Activated T-cell treated with anti-CD3 and anti-CD28 coated beads, Interleukin-2, amount 50 U/mL, for 72 hours (primary cell): ENCODE data around the gene CNPY1. TPM values are rescaled to one million over a fixed set of nuclear protein-coding genes. Genes with fewer than 3 reads are reported as not detected.
A peak's percentile ranks its signal among the peaks of the same experiment; 100 is the strongest.

Experiments
- ATAC-seq, 2 donors: fragments of 150-1000 bp; cut with Tn5 transposase; replicated peaks in 1 of 2; 2 replicates each; pipeline ENCODE4 v1.10.0; 2021; ENCODE audit warnings: moderate library complexity in 2 of 2, mild to moderate bottlenecking in 1 of 2
- DNase-seq, 2 donors: peaks; one replicate each; pipeline ENCODE4 v3.0.0; 2021 to 2022; ENCODE audit warnings: mixed read lengths in 1 of 2
- H3K27ac Mint-ChIP-seq: one replicate; pipeline ENCODE4 v1.8.0; 2022; ENCODE audit warnings: mild to moderate bottlenecking, moderate library complexity, mixed read lengths
- H3K27me3 Mint-ChIP-seq: one replicate; pipeline ENCODE4 v1.8.0; 2022; ENCODE audit warnings: low read depth, mixed read lengths
- H3K36me3 Mint-ChIP-seq, 2 donors: one replicate each; pipeline ENCODE4 v1.8.0; 2022; ENCODE audit warnings: mixed read lengths in 2 of 2, mild to moderate bottlenecking in 1 of 2; ENCODE audit not compliant: insufficient read depth in 2 of 2
- H3K4me1 Mint-ChIP-seq: one replicate; pipeline ENCODE4 v1.8.0; 2022; ENCODE audit warnings: low read depth, mixed read lengths
- H3K4me3 Mint-ChIP-seq, 2 donors: one replicate each; pipeline ENCODE4 v1.8.0; 2022; ENCODE audit warnings: mild to moderate bottlenecking in 2 of 2, mixed read lengths in 2 of 2, moderate library complexity in 2 of 2
- H3K9me3 Mint-ChIP-seq, 2 donors: one replicate each; pipeline ENCODE4 v1.8.0; 2022; ENCODE audit warnings: mixed read lengths in 2 of 2
- total RNA-seq, 2 donors: library from RNA; stranded (reverse); gene quantifications; one replicate each; pipeline ENCODE4 v1.2.3, GENCODE V29; 2022

Gene CNPY1
- total RNA-seq, 2 donors from 2014 or later = not detected

DNA sequence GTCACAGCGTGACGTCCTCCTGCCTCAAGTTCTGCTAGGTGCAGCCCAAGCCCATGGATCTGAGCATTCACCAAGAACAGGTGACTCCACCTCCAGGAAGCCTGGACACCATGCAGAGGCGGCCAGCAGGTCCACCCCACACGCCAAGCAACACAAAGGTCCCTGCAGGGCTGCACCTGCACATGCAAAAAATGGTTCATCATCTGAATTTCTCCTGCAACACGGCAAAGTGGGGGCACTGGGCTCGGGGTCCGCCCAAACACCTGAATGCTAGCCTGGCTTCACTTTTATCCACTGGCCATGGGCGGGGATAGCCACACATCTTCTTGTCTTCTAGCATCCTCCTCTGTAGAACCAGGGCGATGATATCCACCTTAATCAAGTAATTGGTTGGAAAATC is 28.9 kb downstream of the CNPY1 start:
- no peaks in the 10 kb centered on the region for H3K9me3 Mint-ChIP-seq
- no peak overlapping the region for H3K4me3 Mint-ChIP-seq
- no peaks in the 10 kb centered on the region for H3K36me3 Mint-ChIP-seq
- H3K4me1 Mint-ChIP-seq = no peaks in the 10 kb centered on the region
- peaks cover 56% of the 10 kb centered on the region for H3K27me3 Mint-ChIP-seq
- ATAC-seq (no peak), DNase-seq (no peak)
- no peak overlapping the region for H3K27ac Mint-ChIP-seq

GRCh38 chr7:155516466-155516865 is 29.9 kb downstream of the CNPY1 start:
- Mint-ChIP-seq H3K4me1 (no peaks in the 10 kb centered on the region), H3K27ac (no peak overlapping the region), H3K27me3 (peaks cover 66% of the 10 kb centered on the region), H3K36me3 (no peaks in the 10 kb centered on the region), H3K9me3 (no peaks in the 10 kb centered on the region), H3K4me3 (no peak overlapping the region)
- ATAC-seq (no peak), DNase-seq (no peak)

DNA sequence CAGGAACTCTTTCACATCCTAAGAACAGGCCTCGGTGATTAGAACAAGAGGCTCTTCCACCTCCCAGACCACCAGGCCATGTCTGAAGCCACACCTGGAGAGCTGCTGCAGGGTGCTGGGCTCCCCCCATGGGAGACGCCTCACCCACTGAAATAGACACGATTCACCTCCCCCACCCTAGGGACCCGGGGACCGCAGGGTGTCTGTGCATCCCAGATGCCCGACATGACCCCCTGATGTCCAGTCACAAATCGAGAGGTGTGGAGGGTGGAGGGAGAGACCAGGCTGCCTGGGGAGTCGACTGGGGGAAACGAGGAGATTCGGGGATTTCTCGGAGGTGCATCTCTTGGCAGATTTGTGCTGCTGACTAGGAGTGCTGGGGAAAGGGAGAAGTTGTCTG is 31.0 kb downstream of the CNPY1 start:
- ATAC-seq (no peak), DNase-seq (no peak)
- peaks cover 0 to 2% of the 10 kb centered on the region in 2 donors for H3K36me3 Mint-ChIP-seq
- H3K27me3 Mint-ChIP-seq = peaks cover 71% of the 10 kb centered on the region
- H3K4me1 Mint-ChIP-seq = peaks cover 2% of the 10 kb centered on the region
- H3K4me3 Mint-ChIP-seq = no peak overlapping the region
- no peaks in the 10 kb centered on the region for H3K9me3 Mint-ChIP-seq
- no peak overlapping the region for H3K27ac Mint-ChIP-seq

GRCh38 chr7:155514296-155514695 is 32.1 kb downstream of the CNPY1 start:
- ATAC-seq (no peak), DNase-seq (no peak)
- Mint-ChIP-seq H3K4me1 (peaks cover 9% of the 10 kb centered on the region), H3K9me3 (no peaks in the 10 kb centered on the region), H3K27me3 (peaks cover 75% of the 10 kb centered on the region), H3K4me3 (no peak overlapping the region), H3K27ac (no peak overlapping the region), H3K36me3 (peaks cover 0 to 3% of the 10 kb centered on the region in 2 donors)

DNA sequence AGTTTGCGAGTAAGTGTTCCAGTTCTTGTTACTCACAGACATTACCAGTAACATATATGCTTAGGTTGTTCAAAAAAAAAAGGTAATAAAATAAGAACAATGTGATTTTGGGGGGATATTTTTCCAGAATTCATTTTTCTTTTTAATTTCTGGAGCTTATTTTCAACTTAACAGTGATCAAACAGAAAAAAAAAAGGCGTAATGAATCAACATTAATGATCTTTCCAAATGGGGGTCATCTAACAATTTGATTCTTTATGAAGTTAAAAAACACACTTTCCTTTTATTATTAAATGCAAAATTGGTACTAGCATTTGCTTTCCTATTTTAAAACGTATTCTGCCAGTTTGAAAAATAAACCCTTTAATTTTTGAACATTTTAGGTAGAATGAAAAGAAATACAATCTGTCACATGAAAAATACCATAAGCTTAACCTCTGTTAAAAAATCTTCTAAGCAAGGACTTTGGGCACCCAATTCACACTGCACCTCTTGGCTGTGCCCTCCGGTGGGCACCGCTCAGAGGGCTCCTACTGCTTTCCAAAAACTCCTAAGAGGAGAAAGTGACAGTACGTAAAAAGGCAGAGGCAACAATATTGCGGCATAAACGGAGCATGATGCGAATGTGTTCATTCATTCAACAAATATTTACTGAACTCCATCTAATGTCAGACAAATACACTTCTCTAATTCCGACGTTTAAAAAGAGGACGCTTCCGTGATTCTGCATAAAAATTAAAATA is 32.6 kb downstream of the CNPY1 start:
- DNase-seq = no peak
- Mint-ChIP-seq H3K27me3 (peaks cover 81% of the 10 kb centered on the region), H3K4me3 (no peak overlapping the region), H3K27ac (no peak overlapping the region), H3K4me1 (peaks cover 13% of the 10 kb centered on the region), H3K9me3 (no peaks in the 10 kb centered on the region), H3K36me3 (peaks cover 0 to 4% of the 10 kb centered on the region in 2 donors)
- ATAC-seq = no peak

- H3K27me3 Mint-ChIP-seq = peaks cover 86% of the 10 kb centered on the region
- no peak for ATAC-seq
- no peak overlapping the region for H3K4me3 Mint-ChIP-seq
- peaks cover 18% of the 10 kb centered on the region for H3K4me1 Mint-ChIP-seq
- DNase-seq = no peak
- no peaks in the 10 kb centered on the region for H3K9me3 Mint-ChIP-seq
- H3K36me3 Mint-ChIP-seq = peaks cover 0 to 4% of the 10 kb centered on the region in 2 donors
- no peak overlapping the region for H3K27ac Mint-ChIP-seq
Observed at GRCh38 chr7:155512246-155512887, 34.0 kb downstream of the CNPY1 start.

DNA sequence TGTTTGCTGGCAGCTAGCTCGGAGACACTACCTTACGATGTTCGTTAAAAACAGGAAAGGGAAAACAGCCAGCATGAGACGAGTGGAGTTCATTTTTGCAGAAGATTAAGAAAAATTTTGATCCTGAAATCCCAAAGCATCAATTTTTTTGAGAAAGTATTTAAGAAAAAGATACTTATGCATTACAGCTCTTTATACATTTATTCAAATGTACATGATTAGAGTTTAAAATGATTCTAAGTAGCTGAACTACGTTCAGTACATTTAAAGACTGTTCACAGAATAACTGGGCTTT is 34.7 kb downstream of the CNPY1 start:
- Mint-ChIP-seq H3K36me3 (peaks cover 0 to 4% of the 10 kb centered on the region in 2 donors), H3K9me3 (no peaks in the 10 kb centered on the region), H3K4me1 (peaks cover 24% of the 10 kb centered on the region), H3K27me3 (peaks cover 93% of the 10 kb centered on the region), H3K4me3 (no peak overlapping the region), H3K27ac (no peak overlapping the region)
- no peak for DNase-seq
- ATAC-seq = no peak

DNA sequence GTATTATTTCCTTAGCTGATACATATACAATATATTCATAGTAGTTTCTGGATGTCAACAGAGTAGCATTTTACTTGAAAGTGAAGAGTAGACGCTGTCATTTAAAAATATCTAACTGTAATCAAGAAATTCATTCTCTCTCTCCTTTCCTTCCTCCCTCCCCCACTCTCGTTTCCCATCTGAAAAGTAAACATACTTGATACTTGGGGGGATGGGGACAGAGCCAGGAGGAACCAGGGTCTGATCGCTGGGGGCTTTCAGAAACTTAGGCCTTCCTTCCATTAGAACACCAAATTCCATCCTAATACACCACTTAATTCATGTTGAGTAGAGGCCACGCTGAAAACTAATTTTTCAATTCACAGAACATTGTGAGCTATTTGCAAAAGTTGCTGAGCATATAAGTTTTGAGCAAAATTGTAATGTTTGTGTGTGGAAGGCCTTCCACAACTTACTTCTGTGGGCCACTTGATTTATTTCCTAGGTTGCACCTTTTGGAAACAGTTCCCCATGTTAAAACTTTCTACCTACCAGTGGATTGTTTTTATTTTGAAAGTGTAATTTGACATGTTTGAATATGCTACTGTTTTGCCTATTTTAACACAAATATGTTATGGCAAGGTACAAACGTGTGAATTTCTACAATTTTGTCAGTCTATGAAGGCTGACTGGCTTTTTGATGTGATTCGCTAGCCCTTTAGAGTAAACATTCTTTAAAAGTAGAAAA is 35.2 kb downstream of the CNPY1 start:
- H3K4me1 Mint-ChIP-seq = peaks cover 29% of the 10 kb centered on the region
- no peaks in the 10 kb centered on the region for H3K9me3 Mint-ChIP-seq
- peak overlapping the region in 1 of 2 donors; percentile 14 for H3K4me3 Mint-ChIP-seq
- DNase-seq (no peak), ATAC-seq (no peak)
- peaks cover 97% of the 10 kb centered on the region for H3K27me3 Mint-ChIP-seq
- peak overlapping the region; percentile 73 for H3K27ac Mint-ChIP-seq
- H3K36me3 Mint-ChIP-seq = peaks cover 0 to 4% of the 10 kb centered on the region in 2 donors

- peak in 1 of 2 donors; percentile 32 for ATAC-seq
- DNase-seq = peak in 1 of 2 donors; percentile 16
- Mint-ChIP-seq H3K9me3 (no peaks in the 10 kb centered on the region), H3K4me1 (peaks cover 32% of the 10 kb centered on the region), H3K27me3 (peaks cover 98% of the 10 kb centered on the region), H3K4me3 (peak overlapping the region; percentile 73 to 80), H3K27ac (no peak overlapping the region), H3K36me3 (peaks cover 0 to 4% of the 10 kb centered on the region in 2 donors)
Observed at GRCh38 chr7:155509725-155510551, 36.4 kb downstream of the CNPY1 start.

GRCh38 chr7:155509359-155509724 is 37.0 kb downstream of the CNPY1 start:
- ATAC-seq = no peak
- peaks cover 100% of the 10 kb centered on the region for H3K27me3 Mint-ChIP-seq
- peak overlapping the region; percentile 74 for H3K27ac Mint-ChIP-seq
- H3K36me3 Mint-ChIP-seq = peaks cover 0 to 4% of the 10 kb centered on the region in 2 donors
- DNase-seq = no peak
- H3K4me1 Mint-ChIP-seq = peaks cover 32% of the 10 kb centered on the region
- H3K9me3 Mint-ChIP-seq = no peaks in the 10 kb centered on the region
- peak overlapping the region; percentile 77 to 79 for H3K4me3 Mint-ChIP-seq

DNA sequence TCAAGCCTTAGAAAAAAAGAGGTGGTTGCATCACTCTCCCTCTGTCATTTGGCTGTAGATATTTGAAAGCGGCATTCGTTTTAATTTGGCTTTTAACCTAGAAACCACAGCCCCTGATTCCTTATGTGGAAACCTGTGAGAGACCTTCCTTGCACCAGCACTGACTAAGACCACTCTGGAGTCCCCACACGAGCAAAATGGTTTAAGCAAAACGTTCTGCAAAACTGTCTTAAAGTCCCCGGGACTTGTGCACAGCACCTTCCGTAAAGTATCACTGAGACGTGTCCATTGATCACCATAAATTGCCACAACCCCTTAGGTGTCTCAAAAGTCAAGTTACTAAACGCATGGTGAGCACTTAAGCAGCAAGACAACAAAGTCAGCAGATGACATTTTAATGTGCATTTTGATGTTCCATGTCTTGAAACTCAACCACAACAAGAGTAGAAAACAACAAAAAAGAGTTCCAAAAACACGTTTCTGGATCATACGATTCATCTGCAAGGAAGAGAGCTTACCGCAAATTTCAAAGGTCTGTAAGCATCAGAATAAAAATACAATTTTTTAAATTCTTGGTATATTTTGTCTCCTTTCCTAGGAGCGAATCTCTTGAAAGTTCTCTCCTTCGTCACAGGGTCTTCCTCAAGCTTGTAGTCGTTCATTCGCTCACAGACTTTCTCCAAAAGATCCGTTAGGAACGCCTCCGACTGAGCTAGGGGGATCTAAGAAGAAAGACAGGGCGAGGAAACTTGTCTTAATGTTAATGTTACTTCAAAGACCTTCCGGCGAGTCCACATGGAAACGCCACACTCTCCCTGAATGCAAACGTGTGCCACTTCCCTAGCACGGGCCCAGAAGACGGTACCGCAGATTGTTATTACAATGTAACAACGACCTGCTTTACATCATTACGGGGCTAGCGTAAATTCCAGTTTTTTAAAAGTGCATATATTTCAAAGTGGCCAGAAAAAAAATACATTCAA is 37.7 kb downstream of the CNPY1 start:
- peak overlapping the region; percentile 74 for H3K27ac Mint-ChIP-seq

GRCh38 chr7:155507576-155507975 is 38.8 kb downstream of the CNPY1 start:
- peaks cover 100% of the 10 kb centered on the region for H3K27me3 Mint-ChIP-seq
- no peak overlapping the region for H3K4me3 Mint-ChIP-seq
- peaks cover 32% of the 10 kb centered on the region for H3K4me1 Mint-ChIP-seq
- H3K36me3 Mint-ChIP-seq = peaks cover 0 to 4% of the 10 kb centered on the region in 2 donors
- peak overlapping the region; percentile 24 for H3K27ac Mint-ChIP-seq
- no peak for ATAC-seq
- H3K9me3 Mint-ChIP-seq = no peaks in the 10 kb centered on the region
- no peak for DNase-seq

More for the DNA sequence above, 37.7 kb downstream of the CNPY1 start:
- Mint-ChIP-seq H3K4me1 (peaks cover 32% of the 10 kb centered on the region), H3K9me3 (no peaks in the 10 kb centered on the region), H3K4me3 (peak overlapping the region; percentile 77 to 79), H3K27me3 (peaks cover 100% of the 10 kb centered on the region), H3K36me3 (peaks cover 0 to 4% of the 10 kb centered on the region in 2 donors)
- ATAC-seq (no peak), DNase-seq (no peak)
